OCI-LY1 (cell line): ENCODE data around the gene SSH3.

ENCODE experiments used
- CTCF ChIP-seq: fragments of 200-600 bp; sonication (generic), shearing (Covaris generic); IDR thresholded peaks from 2 replicates; pipeline ENCODE4 v1.5.1; 2017; ENCODE audit warnings: mild to moderate bottlenecking, antibody characterized with exemption, low read length, moderate library complexity, mixed read lengths
- EZH2 ChIP-seq: fragments of 200-600 bp; sonication (generic), shearing (Covaris generic); IDR thresholded peaks from 2 replicates; pipeline ENCODE4 v1.8.0; 2017; ENCODE audit warnings: borderline replicate concordance, mixed run types, mild to moderate bottlenecking, antibody characterized with exemption, low read length, moderate library complexity, mixed read lengths

DNA sequence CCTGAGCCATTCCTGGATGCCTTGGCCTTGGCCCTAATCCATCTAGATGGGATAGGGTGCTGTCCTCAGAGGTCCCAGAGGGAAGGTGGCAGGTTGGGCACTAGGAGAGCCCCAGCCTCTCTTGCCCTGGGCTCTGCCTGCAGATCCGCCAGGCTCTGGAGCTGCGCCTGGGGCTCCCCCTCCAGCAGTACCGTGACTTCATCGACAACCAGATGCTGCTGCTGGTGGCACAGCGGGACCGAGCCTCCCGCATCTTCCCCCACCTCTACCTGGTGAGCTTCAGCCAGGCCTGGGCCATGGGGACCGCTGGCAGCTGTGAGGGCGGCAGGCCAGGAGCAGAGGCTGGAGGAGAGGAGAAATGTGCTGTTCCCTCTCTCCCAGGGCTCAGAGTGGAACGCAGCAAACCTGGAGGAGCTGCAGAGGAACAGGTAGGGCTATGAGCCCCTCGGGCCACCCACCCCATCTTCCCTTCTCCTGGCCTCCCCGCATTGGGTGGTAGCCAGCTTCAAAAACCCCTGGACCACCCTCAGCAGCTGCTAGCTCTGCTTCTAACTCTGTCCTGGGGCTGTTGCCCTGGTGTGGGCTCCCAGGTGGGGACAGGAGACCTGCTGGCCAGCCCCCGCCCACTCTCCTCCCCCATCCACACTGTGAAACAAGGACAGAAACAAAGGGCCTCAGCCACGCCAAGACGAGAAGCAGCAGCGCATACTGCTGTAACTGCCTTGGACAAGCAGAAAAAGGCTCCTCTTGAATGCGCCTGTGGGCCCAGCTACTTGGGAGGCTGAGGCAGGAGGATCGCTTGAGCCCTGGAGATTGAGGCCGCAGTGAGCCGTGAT, 4.9 kb downstream of the SSH3 start:
- TF ChIP-seq CTCF (no peak), EZH2 (no peak)
